Colonic mucosa (tissue), 4 donors: ENCODE measurements around the gene ZNF576. TPM values are rescaled to one million over a fixed set of nuclear protein-coding genes. Genes with fewer than 3 reads are reported as not detected.
"Not testable (repeated sequence)": the region's sequence is repeated elsewhere in the genome, so short reads cannot be mapped to it uniquely, and the experiment has no call there.

Experiments used
- DNase-seq: peaks from one replicate; pipeline ENCODE4 v3.0.0-alpha.2; 2020
- H3K27ac ChIP-seq: fragments of 200-600 bp; one replicate; pipeline ENCODE4 v1.8.0; 2021
- H3K27me3 ChIP-seq: fragments of 200-600 bp; one replicate; pipeline ENCODE4 v1.8.0; 2021
- H3K36me3 ChIP-seq: fragments of 200-600 bp; one replicate; pipeline ENCODE4 v1.8.0; 2021
- H3K4me1 ChIP-seq: fragments of 200-600 bp; one replicate; pipeline ENCODE4 v1.8.0; 2021; ENCODE audit warnings: mild to moderate bottlenecking
- H3K4me3 ChIP-seq: fragments of 200-600 bp; one replicate; pipeline ENCODE4 v1.8.0; 2021
- H3K9ac ChIP-seq, 2 donors: one replicate each; pipeline ENCODE4 v1.7.0; 2013; ENCODE audit warnings: control low read depth in 2 of 2, low read depth in 2 of 2, low read length in 2 of 2
- H3K9me3 ChIP-seq: fragments of 200-600 bp; one replicate; pipeline ENCODE4 v1.8.0; 2021
- CTCF ChIP-seq: fragments of 200-600 bp; IDR thresholded peaks from one replicate; pipeline ENCODE4 v1.8.0; 2022; ENCODE audit warnings: antibody characterized with exemption, mild to moderate bottlenecking
- intact Hi-C: fragments of 100-400 bp; cut with DNase I; formaldehyde crosslinking; loops from one replicate; pipeline ENCODE4 v1.14.1; 2022
- total RNA-seq, 2 donors: library from RNA; stranded (reverse); fragmentation: NEBNext Ultra II Directional in 1 of 2; extraction: Animal tissue kit (Norgen Biotek cat#: 25700) in 1 of 2; gene quantifications; one replicate each; pipeline ENCODE4 v1.2.1, GENCODE V29; 2021
- donor health status: healthy.
- donor health status: DM: no; HTN: no; CAD: no.
- donor health status: DM: no; HTN: no; CAD: no.

ZNF576 gene
- total RNA-seq, 2 donors from 2014 or later = 15.4 to 27.1 TPM

- Histone ChIP-seq H3K9ac (no peak overlapping the region), H3K4me1 (no peaks in the 10 kb centered on the region), H3K36me3 (no peaks in the 10 kb centered on the region), H3K27ac (no peak overlapping the region), H3K9me3 (no peaks in the 10 kb centered on the region), H3K4me3 (no peak overlapping the region), H3K27me3 (no peaks in the 10 kb centered on the region)
- DNase-seq = no peak
- TF ChIP-seq CTCF = no peak
- intact Hi-C loops = no loop called here
Observed at GRCh38 chr19:43586346-43586745, 10.0 kb upstream of the ZNF576 start.

GRCh38 chr19:43587029-43587428 is 9.4 kb upstream of the ZNF576 start:
- H3K4me3 ChIP-seq, H3K27me3 ChIP-seq, intact Hi-C loops, H3K9ac ChIP-seq, H3K27ac ChIP-seq, H3K36me3 ChIP-seq, H3K9me3 ChIP-seq, DNase-seq, H3K4me1 ChIP-seq: not testable (repeated sequence)

GRCh38 chr19:43589277-43589676 is 7.1 kb upstream of the ZNF576 start:
- no peak for TF ChIP-seq CTCF
- no peak overlapping the region for H3K4me3 ChIP-seq
- H3K9ac ChIP-seq = no peak overlapping the region
- H3K36me3 ChIP-seq = no peaks in the 10 kb centered on the region
- intact Hi-C loops = no loop called here
- DNase-seq = no peak
- no peak overlapping the region for H3K27ac ChIP-seq
- H3K9me3 ChIP-seq = no peaks in the 10 kb centered on the region
- peaks cover 2% of the 10 kb centered on the region for H3K4me1 ChIP-seq
- no peaks in the 10 kb centered on the region for H3K27me3 ChIP-seq

GRCh38 chr19:43589678-43590077 is 6.7 kb upstream of the ZNF576 start:
- Histone ChIP-seq H3K27me3 (no peaks in the 10 kb centered on the region), H3K4me3 (no peak overlapping the region), H3K9me3 (no peaks in the 10 kb centered on the region), H3K9ac (no peak overlapping the region), H3K36me3 (no peaks in the 10 kb centered on the region), H3K4me1 (peaks cover 6% of the 10 kb centered on the region), H3K27ac (no peak overlapping the region)
- no peak for TF ChIP-seq CTCF
- DNase-seq = no peak
- intact Hi-C loops = loop anchor here (10.0 kb wide), 1 partner anchor 55 kb away; the partner anchor contains the start of gene ZNF575

- H3K9ac ChIP-seq = no peak overlapping the region
- no peaks in the 10 kb centered on the region for H3K36me3 ChIP-seq
- TF ChIP-seq CTCF = no peak
- intact Hi-C loops = loop anchor here (10.0 kb wide), 1 partner anchor 57 kb away; the partner anchor contains the start of gene ZNF575
- H3K27me3 ChIP-seq = no peaks in the 10 kb centered on the region
- H3K9me3 ChIP-seq = no peaks in the 10 kb centered on the region
- no peak overlapping the region for H3K4me3 ChIP-seq
- H3K4me1 ChIP-seq = peaks cover 11% of the 10 kb centered on the region
- no peak for DNase-seq
- no peak overlapping the region for H3K27ac ChIP-seq
Observed at GRCh38 chr19:43591904-43592772, 4.3 kb upstream of the ZNF576 start.

GRCh38 chr19:43592800-43593350 is 3.5 kb upstream of the ZNF576 start:
- no peak for TF ChIP-seq CTCF
- H3K4me3 ChIP-seq = no peak overlapping the region
- H3K4me1 ChIP-seq = peaks cover 18% of the 10 kb centered on the region
- H3K27ac ChIP-seq = no peak overlapping the region
- no peak for DNase-seq
- intact Hi-C loops = loop anchor here (10.0 kb wide), 1 partner anchor 58 kb away; the partner anchor contains the start of gene ZNF575
- no peaks in the 10 kb centered on the region for H3K36me3 ChIP-seq
- H3K9me3 ChIP-seq = no peaks in the 10 kb centered on the region
- H3K27me3 ChIP-seq = no peaks in the 10 kb centered on the region
- H3K9ac ChIP-seq = no peak overlapping the region
